Measurements from ENCODE around the gene NFKBIB. TPM values are rescaled to one million over a fixed set of nuclear protein-coding genes. Genes with fewer than 3 reads are reported as not detected.
A peak's percentile ranks its signal among the peaks of the same experiment; 100 is the strongest.
"Not testable (repeated sequence)": the region's sequence is repeated elsewhere in the genome, so short reads cannot be mapped to it uniquely, and the experiment has no call there.

NFKBIB gene
- total RNA-seq, 1 donor from 2014 or later = 18.8 TPM

- no peak overlapping the region for H3K4me3 Mint-ChIP-seq (ENCODE audit: low read depth)
- no peak for TF ChIP-seq CTCF (IDR thresholded peaks at IDR 0.05; ENCODE audit: unreplicated experiment)
- no peak overlapping the region for H3K27ac Mint-ChIP-seq
- peaks cover 18% of the 10 kb centered on the region for H3K4me1 Mint-ChIP-seq (ENCODE audit: low read depth)
- DNase-seq (ENCODE audit: low spot score, unreplicated experiment) = no peak
- H3K36me3 Mint-ChIP-seq (ENCODE audit: insufficient read depth) = peaks cover 1% of the 10 kb centered on the region
- H3K9me3 Mint-ChIP-seq (ENCODE audit: low read depth) = no peaks in the 10 kb centered on the region
- H3K27me3 Mint-ChIP-seq = no peaks in the 10 kb centered on the region
These were observed 20.4 kb upstream of the NFKBIB start for GRCh38 chr19:38879400-38879751.

DNA sequence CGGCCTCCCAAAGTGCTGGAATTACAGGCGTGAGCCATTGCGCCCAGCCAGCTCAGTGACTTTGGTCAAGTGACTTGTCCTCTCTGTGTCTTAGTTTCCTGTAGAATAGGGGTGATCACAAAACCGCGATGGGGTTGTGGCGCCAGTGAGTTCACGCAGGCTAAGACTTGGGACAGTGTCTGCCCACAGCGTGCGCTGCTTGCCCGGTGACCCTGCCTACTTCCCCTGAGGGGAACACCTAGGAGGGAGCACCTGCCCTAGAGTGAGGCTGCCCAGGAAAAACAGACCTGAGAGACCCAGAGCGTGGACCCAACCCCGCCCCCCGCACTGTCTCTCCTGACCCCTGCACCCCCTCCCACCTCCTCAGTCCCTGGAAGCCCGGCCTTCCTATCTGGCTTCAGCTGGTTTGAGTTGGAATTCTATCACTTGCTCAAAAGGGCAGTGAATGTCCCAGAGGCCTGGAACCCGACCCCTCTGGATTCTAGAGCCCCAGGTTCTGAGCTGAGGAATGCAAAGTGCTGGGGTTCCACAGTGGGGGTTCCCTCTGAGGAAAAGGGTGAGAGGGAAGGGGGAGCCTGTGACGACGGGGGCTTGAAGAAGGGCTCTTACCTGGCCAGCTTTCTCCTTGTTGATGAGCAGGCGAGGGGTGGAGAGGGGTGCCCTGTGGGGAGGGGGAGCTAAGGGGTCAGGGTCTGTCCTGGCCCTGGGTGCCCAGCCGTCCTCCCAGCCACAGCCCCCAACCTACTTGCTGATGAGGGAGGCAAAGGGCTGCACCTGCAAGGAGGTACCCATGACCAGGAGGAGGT is 19.5 kb upstream of the NFKBIB start:
- Mint-ChIP-seq H3K27ac (no peak overlapping the region), H3K4me1 (ENCODE audit: low read depth) (peaks cover 18% of the 10 kb centered on the region), H3K4me3 (ENCODE audit: low read depth) (no peak overlapping the region), H3K9me3 (ENCODE audit: low read depth) (no peaks in the 10 kb centered on the region), H3K36me3 (ENCODE audit: insufficient read depth) (peaks cover 1% of the 10 kb centered on the region), H3K27me3 (no peaks in the 10 kb centered on the region)
- no peak for TF ChIP-seq CTCF (IDR thresholded peaks at IDR 0.05; ENCODE audit: unreplicated experiment)
- DNase-seq (ENCODE audit: low spot score, unreplicated experiment) = no peak

- peaks cover 18% of the 10 kb centered on the region for H3K4me1 Mint-ChIP-seq (ENCODE audit: low read depth)
- H3K27me3 Mint-ChIP-seq = no peaks in the 10 kb centered on the region
- DNase-seq (ENCODE audit: low spot score, unreplicated experiment) = no peak
- H3K36me3 Mint-ChIP-seq (ENCODE audit: insufficient read depth) = peaks cover 1% of the 10 kb centered on the region
- no peak overlapping the region for H3K4me3 Mint-ChIP-seq (ENCODE audit: low read depth)
- no peaks in the 10 kb centered on the region for H3K9me3 Mint-ChIP-seq (ENCODE audit: low read depth)
- TF ChIP-seq CTCF (IDR thresholded peaks at IDR 0.05; ENCODE audit: unreplicated experiment) = no peak
- H3K27ac Mint-ChIP-seq = peak overlapping the region; percentile 74
These were observed 18.7 kb upstream of the NFKBIB start for GRCh38 chr19:38880882-38881609.

- Mint-ChIP-seq H3K36me3 (ENCODE audit: insufficient read depth) (peaks cover 1% of the 10 kb centered on the region), H3K27ac (no peak overlapping the region)
These were observed 16.5 kb upstream of the NFKBIB start for GRCh38 chr19:38883286-38883685.

DNA sequence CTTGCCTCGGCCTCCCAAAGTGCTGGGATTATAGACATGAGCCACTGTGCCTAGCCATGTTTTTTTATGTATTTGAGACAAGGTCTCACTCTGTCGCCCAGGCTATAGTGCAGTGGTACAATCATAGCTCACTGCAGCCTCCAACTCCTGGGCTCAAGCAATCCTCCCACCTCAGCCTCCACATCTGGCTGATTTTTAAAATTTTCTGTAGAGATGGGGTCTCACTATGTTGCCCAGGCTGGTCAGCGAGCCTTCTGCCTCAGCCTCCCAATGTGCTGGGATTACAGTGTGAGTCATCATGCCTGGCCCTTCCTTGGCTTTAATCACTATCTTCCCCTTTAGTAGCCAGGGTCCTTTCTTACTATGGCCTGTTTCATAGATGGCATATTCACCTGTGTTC is 15.1 kb upstream of the NFKBIB start:
- not testable (repeated sequence) for H3K27ac Mint-ChIP-seq; DNase-seq (ENCODE audit: low spot score, unreplicated experiment); H3K36me3 Mint-ChIP-seq (ENCODE audit: insufficient read depth); H3K4me3 Mint-ChIP-seq (ENCODE audit: low read depth); H3K9me3 Mint-ChIP-seq (ENCODE audit: low read depth); H3K27me3 Mint-ChIP-seq; H3K4me1 Mint-ChIP-seq (ENCODE audit: low read depth)

More at GRCh38 chr19:38883286-38883685, 16.5 kb upstream of the NFKBIB start:
- Mint-ChIP-seq H3K27me3 (no peaks in the 10 kb centered on the region), H3K4me3 (ENCODE audit: low read depth) (no peak overlapping the region), H3K4me1 (ENCODE audit: low read depth) (peaks cover 5% of the 10 kb centered on the region), H3K9me3 (ENCODE audit: low read depth) (no peaks in the 10 kb centered on the region)
- DNase-seq (ENCODE audit: low spot score, unreplicated experiment) = no peak
- TF ChIP-seq CTCF (IDR thresholded peaks at IDR 0.05; ENCODE audit: unreplicated experiment) = no peak
